OCI-LY1 (cell line): ENCODE data around the gene ZNF277.

Experiments used
- H2AFZ ChIP-seq: fragments of 200-600 bp; sonication (generic), shearing (Covaris generic); 2 replicates; pipeline ENCODE4 v1.6.0; 2014; ENCODE audit warnings: antibody characterized with exemption, mild to moderate bottlenecking, low read length
- H3F3A ChIP-seq: fragments of 200-600 bp; sonication (generic), shearing (Covaris generic); 2 replicates; pipeline ENCODE4 v1.6.0; 2014; ENCODE audit warnings: mild to moderate bottlenecking, antibody characterized with exemption, low read length, moderate library complexity; ENCODE audit not compliant: insufficient read depth
- H3K27ac ChIP-seq: fragments of 200-600 bp; sonication (generic); 2 replicates; pipeline ENCODE4 v1.5.1; 2014; ENCODE audit warnings: low read length, mixed run types, mild to moderate bottlenecking, low read depth; ENCODE audit not compliant: poor library complexity, severe bottlenecking
- H3K27me3 ChIP-seq: fragments of 200-600 bp; sonication (generic); 2 replicates; pipeline ENCODE4 v1.6.0; 2014; ENCODE audit warnings: antibody characterized with exemption, mild to moderate bottlenecking, low read length, moderate library complexity; ENCODE audit not compliant: insufficient read depth
- H3K36me3 ChIP-seq: fragments of 200-600 bp; sonication (generic); 2 replicates; pipeline ENCODE4 v1.6.1; 2014; ENCODE audit warnings: mild to moderate bottlenecking, antibody characterized with exemption, low read length, moderate library complexity, mixed read lengths; ENCODE audit not compliant: insufficient read depth
- H3K4me1 ChIP-seq: fragments of 200-600 bp; sonication (generic); 2 replicates; pipeline ENCODE4 v1.5.1; 2014; ENCODE audit warnings: mild to moderate bottlenecking, low read length, moderate library complexity; ENCODE audit not compliant: insufficient read depth, severe bottlenecking
- H3K4me2 ChIP-seq: fragments of 200-600 bp; sonication (generic), shearing (Covaris generic); 2 replicates; pipeline ENCODE4 v1.6.1; 2014; ENCODE audit warnings: low read length
- H3K4me3 ChIP-seq: fragments of 200-600 bp; sonication (generic); 2 replicates; pipeline ENCODE4 v1.5.1; 2014; ENCODE audit warnings: low read length, low read depth, mild to moderate bottlenecking, mixed read lengths; ENCODE audit not compliant: poor library complexity, severe bottlenecking
- H3K79me2 ChIP-seq: fragments of 200-600 bp; shearing (Covaris generic); 2 replicates; pipeline ENCODE4 v1.6.1; 2016; ENCODE audit warnings: mixed run types, low read length, mixed read lengths; ENCODE audit not compliant: insufficient read depth
- H3K9ac ChIP-seq: fragments of 200-600 bp; sonication (generic), shearing (Covaris generic); 2 replicates; pipeline ENCODE4 v1.6.1; 2014; ENCODE audit warnings: mild to moderate bottlenecking, low read length, mixed read lengths
- H3K9me2 ChIP-seq: fragments of 200-600 bp; sonication (generic), shearing (Covaris generic); 2 replicates; pipeline ENCODE4 v1.6.1; 2014; ENCODE audit warnings: low read depth, mild to moderate bottlenecking, low read length, mixed read lengths
- H3K9me3 ChIP-seq: fragments of 200-600 bp; shearing (Covaris generic); 2 replicates; pipeline ENCODE4 v1.6.1; 2014; ENCODE audit warnings: low read length, mixed read lengths
- H4K20me1 ChIP-seq: fragments of 200-600 bp; sonication (generic), shearing (Covaris generic); 2 replicates; pipeline ENCODE4 v1.6.0; 2016; ENCODE audit warnings: mild to moderate bottlenecking, low read length; ENCODE audit not compliant: insufficient read depth
- CTCF ChIP-seq: fragments of 200-600 bp; sonication (generic), shearing (Covaris generic); IDR thresholded peaks from 2 replicates; pipeline ENCODE4 v1.5.1; 2017; ENCODE audit warnings: mild to moderate bottlenecking, antibody characterized with exemption, low read length, moderate library complexity, mixed read lengths
- EZH2 ChIP-seq: fragments of 200-600 bp; sonication (generic), shearing (Covaris generic); IDR thresholded peaks from 2 replicates; pipeline ENCODE4 v1.8.0; 2017; ENCODE audit warnings: borderline replicate concordance, mixed run types, mild to moderate bottlenecking, antibody characterized with exemption, low read length, moderate library complexity, mixed read lengths

Gene ZNF277

GRCh38 chr7:112211348-112211907, 4.9 kb downstream of the ZNF277 start:
- Histone ChIP-seq H3K9me3 (no peaks in the 10 kb centered on the region), H3F3A (no peaks in the 10 kb centered on the region), H3K36me3 (no peaks in the 10 kb centered on the region), H3K9me2 (no peaks in the 10 kb centered on the region), H4K20me1 (no peaks in the 10 kb centered on the region), H3K4me3 (no peak overlapping the region), H3K27ac (no peak overlapping the region), H3K9ac (no peak overlapping the region), H3K4me2 (no peak overlapping the region), H3K4me1 (peaks cover 8% of the 10 kb centered on the region), H2AFZ (no peak overlapping the region), H3K79me2 (peaks cover 14% of the 10 kb centered on the region), H3K27me3 (no peaks in the 10 kb centered on the region)
- TF ChIP-seq EZH2 = no peak

GRCh38 chr7:112212571-112212970, 6.1 kb downstream of the ZNF277 start:
- Histone ChIP-seq H3K27ac (no peak overlapping the region), H3K9ac (no peak overlapping the region), H3K36me3 (no peaks in the 10 kb centered on the region), H3K4me2 (no peak overlapping the region), H3F3A (no peaks in the 10 kb centered on the region), H3K9me2 (no peaks in the 10 kb centered on the region), H3K9me3 (no peaks in the 10 kb centered on the region), H3K79me2 (peaks cover 8% of the 10 kb centered on the region), H4K20me1 (no peaks in the 10 kb centered on the region), H2AFZ (no peak overlapping the region), H3K27me3 (no peaks in the 10 kb centered on the region), H3K4me3 (no peak overlapping the region), H3K4me1 (peaks cover 3% of the 10 kb centered on the region)
- TF ChIP-seq CTCF = no peak
- no peak for TF ChIP-seq EZH2

DNA sequence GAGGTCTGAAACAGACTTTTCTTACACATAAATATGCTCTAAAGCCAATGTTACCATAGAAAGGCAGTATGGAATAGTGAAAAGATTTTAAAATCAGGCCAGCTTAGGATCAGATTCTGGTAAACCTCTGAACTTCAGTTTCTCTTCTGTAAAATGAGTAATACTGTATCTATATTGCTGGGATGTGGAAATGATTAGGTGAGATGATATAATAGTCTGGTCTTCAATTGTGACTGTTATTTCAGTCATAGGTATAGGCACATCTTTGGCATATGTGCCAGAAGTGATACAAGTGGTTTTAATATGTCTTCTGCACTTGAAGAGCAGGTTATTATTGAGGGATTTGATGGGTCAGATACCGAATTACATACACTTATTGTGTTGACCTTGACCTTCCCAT, 7.2 kb downstream of the ZNF277 start:
- H3K9me3 ChIP-seq = no peaks in the 10 kb centered on the region
- H4K20me1 ChIP-seq = no peaks in the 10 kb centered on the region
- H3K9ac ChIP-seq = no peak overlapping the region
- H3K4me3 ChIP-seq = no peak overlapping the region
- H3K27me3 ChIP-seq = no peaks in the 10 kb centered on the region
- H3F3A ChIP-seq = no peaks in the 10 kb centered on the region
- no peak overlapping the region for H3K27ac ChIP-seq
- no peak overlapping the region for H3K4me2 ChIP-seq
- no peaks in the 10 kb centered on the region for H3K36me3 ChIP-seq
- H2AFZ ChIP-seq = no peak overlapping the region
- no peak for TF ChIP-seq CTCF
- TF ChIP-seq EZH2 = no peak
- H3K9me2 ChIP-seq = no peaks in the 10 kb centered on the region
- H3K79me2 ChIP-seq = 0 out of 2 replicates have a peak, but pooled peaks cover 5% of the 10 kb centered on the region
- H3K4me1 ChIP-seq = no peaks in the 10 kb centered on the region

DNA sequence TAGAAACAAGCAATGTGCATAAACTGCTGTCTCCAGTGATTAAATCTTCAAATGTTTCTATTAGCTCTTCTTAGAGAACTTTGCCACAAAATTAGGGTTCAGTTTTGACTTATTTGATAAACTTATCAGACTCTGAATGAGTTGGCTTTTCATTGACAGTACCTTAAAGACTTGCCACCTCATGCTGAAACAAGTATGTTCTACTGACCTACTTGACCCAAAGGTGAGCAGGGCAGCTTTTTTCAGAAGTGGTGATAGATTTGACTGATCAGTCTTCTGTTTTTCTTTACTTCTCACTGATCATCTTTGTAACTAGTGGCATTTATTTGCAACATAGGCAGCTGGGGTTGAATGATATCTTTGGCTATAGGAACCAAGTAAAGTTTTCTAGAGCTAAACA, 7.8 kb downstream of the ZNF277 start:
- no peak for TF ChIP-seq EZH2
- no peak for TF ChIP-seq CTCF
- Histone ChIP-seq H3K4me1 (no peaks in the 10 kb centered on the region), H3F3A (no peaks in the 10 kb centered on the region), H3K9ac (no peak overlapping the region), H3K9me2 (no peaks in the 10 kb centered on the region), H2AFZ (no peak overlapping the region), H3K4me3 (no peak overlapping the region), H3K27ac (no peak overlapping the region), H3K79me2 (0 out of 2 replicates have a peak, but pooled peaks cover 5% of the 10 kb centered on the region), H3K4me2 (no peak overlapping the region), H3K36me3 (no peaks in the 10 kb centered on the region), H3K9me3 (no peaks in the 10 kb centered on the region), H3K27me3 (no peaks in the 10 kb centered on the region), H4K20me1 (no peaks in the 10 kb centered on the region)
